ENCODE results near the gene BTBD6. TPM values are rescaled to one million over a fixed set of nuclear protein-coding genes. Genes with fewer than 3 reads are reported as not detected.

The BTBD6 gene
- total and polyA plus RNA-seq, 8 donors, result 4.3 to 44.5 (median 8.3) TPM

DNA sequence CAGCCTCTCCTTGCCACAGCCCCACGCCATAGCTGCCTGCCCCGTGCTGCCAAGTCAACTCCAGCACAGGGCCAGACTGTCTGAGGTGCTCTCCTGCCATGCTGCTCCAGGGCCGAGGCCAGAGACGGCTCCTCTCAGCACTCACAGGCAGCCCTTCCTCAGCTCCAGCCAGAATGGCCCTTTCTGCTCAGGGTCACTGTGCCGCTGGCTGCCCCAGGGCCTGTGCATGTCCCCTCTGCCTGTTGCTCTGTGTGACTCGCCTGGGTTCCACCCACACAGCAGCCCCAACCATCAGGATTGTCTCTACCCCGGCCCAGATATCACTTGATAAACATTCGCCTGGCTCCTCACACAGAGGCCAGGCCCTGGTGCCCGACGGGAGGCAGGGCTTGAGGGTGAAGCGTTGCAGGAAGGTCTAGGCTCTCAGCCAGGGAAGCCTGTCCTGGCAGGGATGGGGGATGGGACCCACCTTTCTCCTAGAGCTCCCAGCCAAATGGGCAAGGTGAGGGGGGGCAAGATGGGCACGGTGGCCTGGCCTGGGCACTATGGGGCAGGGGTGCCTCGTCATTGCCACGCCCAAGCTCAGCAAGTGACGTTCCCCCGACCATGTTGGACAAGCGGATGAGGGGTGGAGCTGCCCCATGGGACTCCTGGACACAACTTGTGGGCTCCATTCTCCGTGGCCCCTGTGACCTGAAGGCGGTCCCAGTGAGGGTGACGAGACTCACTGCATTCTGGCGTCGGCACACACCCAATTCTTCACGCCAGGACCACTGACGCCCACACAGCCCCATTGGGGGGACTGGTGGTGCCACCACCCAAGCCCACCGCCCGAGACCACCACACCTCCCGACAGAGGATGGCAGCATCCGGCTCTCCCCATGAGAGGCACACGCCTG is 27.4 kb upstream of the BTBD6 start:
- peak in 3 of 4 donors; percentile 51 to 76 (median 66) for ATAC-seq
- FAIRE-seq, result no peak
- intact Hi-C loops (cut with DNase I), result no loop called here

GRCh38 chr14:105221598-105222178 is 26.6 kb upstream of the BTBD6 start:
- 64 to 80% methylated on average over 27 of the region's 27 CpGs for WGBS, 2 donors
- Histone ChIP-seq H3K27ac (no peak overlapping the region), H3K4me1 (no peaks in the 10 kb centered on the region), H3K36me3 (peaks cover 3 to 33% (median 14%) of the 10 kb centered on the region in 3 donors), H3K4me3 (no peak overlapping the region), H3K27me3 (no peaks in the 10 kb centered on the region), H3K9me3 (no peaks in the 10 kb centered on the region)
- no peak for FAIRE-seq
- intact Hi-C loops (cut with DNase I), result no loop called here
- DNase-seq, result peak in 2 of 6 donors; percentile 16 to 78
- ATAC-seq, result peak in 3 of 4 donors; percentile 31 to 77 (median 64)
- TF ChIP-seq CTCF (IDR thresholded peaks at IDR 0.05), result no peak

More for the DNA sequence above, 27.4 kb upstream of the BTBD6 start:
- H3K36me3 ChIP-seq, result peaks cover 3 to 27% (median 14%) of the 10 kb centered on the region in 3 donors
- no peaks in the 10 kb centered on the region for H3K27me3 ChIP-seq
- peak in 3 of 6 donors; percentile 31 to 66 (median 34) for DNase-seq
- no peaks in the 10 kb centered on the region for H3K4me1 ChIP-seq
- no peak for TF ChIP-seq CTCF (IDR thresholded peaks at IDR 0.05)
- 73 to 75% methylated on average over 29 of the region's 29 CpGs for WGBS, 2 donors
- no peaks in the 10 kb centered on the region for H3K9me3 ChIP-seq
- H3K4me3 ChIP-seq, result no peak overlapping the region
- H3K27ac ChIP-seq, result no peak overlapping the region

- H3K4me1 ChIP-seq, result no peaks in the 10 kb centered on the region
- DNase-seq (peak in 2 of 6 donors; percentile 2 to 4), FAIRE-seq (no peak), ATAC-seq (no peak)
- H3K27ac ChIP-seq, result no peak overlapping the region
- peaks cover 0 to 30% (median 10%) of the 10 kb centered on the region in 3 donors for H3K36me3 ChIP-seq
- H3K4me3 ChIP-seq, result no peak overlapping the region
- 93 to 94% methylated on average over 16 of the region's 16 CpGs for WGBS, 2 donors
- intact Hi-C loops (cut with DNase I), result no loop called here
- no peaks in the 10 kb centered on the region for H3K9me3 ChIP-seq
- no peaks in the 10 kb centered on the region for H3K27me3 ChIP-seq
- no peak for TF ChIP-seq CTCF (IDR thresholded peaks at IDR 0.05)
These were observed 25.1 kb upstream of the BTBD6 start for GRCh38 chr14:105223260-105223659.

DNA sequence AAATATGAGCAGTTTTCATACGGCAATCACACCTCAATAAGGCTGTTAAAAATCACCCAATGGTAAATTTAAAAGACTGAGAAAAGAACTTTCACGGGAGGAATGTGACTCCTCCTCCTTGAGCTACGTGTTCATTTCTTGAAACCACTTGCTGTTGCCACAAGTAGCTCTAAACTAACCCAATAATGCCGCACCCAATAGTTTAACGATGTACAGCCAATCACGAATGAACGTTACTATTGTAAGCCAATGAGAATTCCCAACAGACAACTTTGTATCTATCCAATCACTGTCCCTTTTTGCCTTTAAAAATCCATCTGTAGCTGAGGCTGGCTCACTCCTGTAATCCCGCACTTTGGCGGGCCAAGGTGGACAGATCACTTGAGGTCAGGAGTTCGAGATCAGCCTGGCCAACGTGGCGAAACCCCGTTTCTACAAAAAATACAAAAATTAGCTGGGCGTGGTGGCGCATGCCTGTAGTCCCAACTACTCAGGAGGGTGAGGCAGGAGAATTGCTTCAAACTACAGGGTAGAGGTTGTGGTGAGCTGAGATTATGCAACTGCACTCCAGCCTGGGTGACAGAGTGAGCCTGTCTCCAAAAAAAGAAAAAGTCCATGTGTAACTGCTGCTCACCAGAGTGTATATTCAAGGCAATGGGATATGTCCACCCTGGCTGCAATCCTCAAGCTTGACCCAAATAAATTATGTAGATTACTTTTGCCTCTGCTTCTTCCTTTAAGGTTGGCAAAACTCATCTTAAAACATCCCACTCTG is 24.4 kb upstream of the BTBD6 start:
- no peak for ATAC-seq
- DNase-seq, result peak in 2 of 6 donors; percentile 2 to 4
- H3K4me3 ChIP-seq, result no peak overlapping the region
- H3K27ac ChIP-seq, result no peak overlapping the region
- H3K36me3 ChIP-seq, result peaks cover 0 to 23% (median 6%) of the 10 kb centered on the region in 3 donors
- TF ChIP-seq CTCF (IDR thresholded peaks at IDR 0.05), result no peak
- 94 to 96% methylated on average over 15 of the region's 15 CpGs for WGBS, 2 donors
- H3K4me1 ChIP-seq, result no peaks in the 10 kb centered on the region
- no peaks in the 10 kb centered on the region for H3K9me3 ChIP-seq
- no peak for FAIRE-seq
- intact Hi-C loops (cut with DNase I), result no loop called here
- H3K27me3 ChIP-seq, result no peaks in the 10 kb centered on the region

Measured in pancreas (tissue), 10 donors.